Endothelial cell of umbilical vein (primary cell): ENCODE data around the gene HMBS. TPM values are rescaled to one million over a fixed set of nuclear protein-coding genes. Genes with fewer than 3 reads are reported as not detected.

Experiments
- BruUV-seq: library from RNA; stranded (reverse); fragments of 400-500 nt; replicated peaks from 2 replicates; lab custom pipeline; 2021; lab: Mats Ljungman, UMichigan
- CTCF ChIA-PET: fragments of 300-600, 350-600 bp; sonication (Branson Sonifier 250); formaldehyde crosslinking; loops from one replicate; lab custom pipeline; 2021; ENCODE audit warnings: antibody characterized with exemption, inconsistent platforms; lab: Charles Lee
- POLR2A ChIA-PET: fragments of 300-600, 350-600 bp; sonication (Branson Sonifier 250); formaldehyde crosslinking; loops from one replicate; lab custom pipeline; 2021; ENCODE audit warnings: antibody characterized with exemption, inconsistent platforms; lab: Charles Lee
- DNase-seq: peaks from one replicate; pipeline ENCODE4 v3.0.0-alpha.2; 2011; ENCODE audit warnings: low read depth, low spot score
- FAIRE-seq: peaks from 2 replicates; lab custom pipeline; 2011; peaks lifted over from hg19 to GRCh38; lab: Jason Lieb, UNC
- H2AFZ ChIP-seq: 2 replicates; pipeline ENCODE4 v1.6.0; 2012; ENCODE audit warnings: low read depth, low read length, control low read depth, inconsistent platforms
- H3K27ac ChIP-seq: 2 replicates; pipeline ENCODE4 v1.5.1; 2011; ENCODE audit warnings: low read depth, mild to moderate bottlenecking, control low read depth, low read length, moderate library complexity; ENCODE audit not compliant: insufficient read depth
- H3K27me3 ChIP-seq, 2 experiments: 2 replicates each; pipeline versions ENCODE4 v1.6.0 to v1.6.1; 2011; ENCODE audit warnings: low read length in 2 of 2, mixed read lengths in 1 of 2; ENCODE audit not compliant: control insufficient read depth in 2 of 2, insufficient read depth in 2 of 2
- H3K36me3 ChIP-seq, 2 experiments: 2 replicates in 1 of 2; 3 replicates in 1 of 2; pipeline ENCODE4 v1.5.1; 2011; ENCODE audit warnings: low read length in 2 of 2, mild to moderate bottlenecking in 1 of 2, moderate library complexity in 1 of 2; ENCODE audit not compliant: control insufficient read depth in 2 of 2, insufficient read depth in 2 of 2; ENCODE audit errors: extremely low read depth in 1 of 2
- H3K4me1 ChIP-seq: 3 replicates; pipeline ENCODE4 v1.5.1; 2011; ENCODE audit warnings: mild to moderate bottlenecking, low read length; ENCODE audit not compliant: control insufficient read depth, insufficient read depth; ENCODE audit errors: extremely low read depth
- H3K4me2 ChIP-seq: 2 replicates; pipeline ENCODE4 v1.6.1; 2011; ENCODE audit warnings: low read length, control low read depth, mixed read lengths; ENCODE audit not compliant: insufficient read depth
- H3K4me3 ChIP-seq, 3 experiments: fragments of 200-600 bp in 1 of 3; sonication (generic), shearing (Covaris generic) in 1 of 3; replicated peaks in 1 of 3; 2 replicates each; pipeline ENCODE4 v1.5.1; 2011 to 2016; ENCODE audit warnings: control low read depth in 3 of 3, low read length in 3 of 3, mild to moderate bottlenecking in 2 of 3, inconsistent platforms in 1 of 3, low read depth in 1 of 3, moderate library complexity in 1 of 3; ENCODE audit not compliant: insufficient read depth in 1 of 3
- H3K79me2 ChIP-seq: 2 replicates; pipeline ENCODE4 v1.6.0; 2012; ENCODE audit warnings: low read length, inconsistent platforms; ENCODE audit not compliant: control insufficient read depth, insufficient read depth
- H3K9ac ChIP-seq: replicated peaks from 2 replicates; pipeline ENCODE3; 2011; ENCODE audit warnings: low read length, control low read depth; ENCODE audit not compliant: insufficient read depth; ENCODE audit errors: extremely low read depth
- H3K9me1 ChIP-seq: replicated peaks from 3 replicates; pipeline ENCODE4 v1.6.0; 2011; ENCODE audit warnings: mild to moderate bottlenecking, low read length; ENCODE audit not compliant: control insufficient read depth, insufficient read depth; ENCODE audit errors: extremely low read depth
- H3K9me3 ChIP-seq: replicated peaks from 2 replicates; pipeline ENCODE4 v1.5.1; 2012; ENCODE audit warnings: low read length, inconsistent platforms; ENCODE audit not compliant: control insufficient read depth, insufficient read depth
- H4K20me1 ChIP-seq: replicated peaks from 2 replicates; pipeline ENCODE3; 2011; ENCODE audit warnings: mild to moderate bottlenecking, low read length; ENCODE audit not compliant: control insufficient read depth, insufficient read depth; ENCODE audit errors: extremely low read depth
- CTCF ChIP-seq, 2 donors: IDR thresholded peaks; 1 replicate in 1 of 2; 2 replicates in 1 of 2; pipeline ENCODE4 v1.5.1; 2011; ENCODE audit warnings: low read length in 2 of 2, mild to moderate bottlenecking in 2 of 2, moderate library complexity in 2 of 2, control low read depth in 1 of 2, inconsistent platforms in 1 of 2, low read depth in 1 of 2; ENCODE audit not compliant: insufficient read depth in 1 of 2; ENCODE audit errors: extremely low read depth in 1 of 2
- EZH2 ChIP-seq: IDR thresholded peaks from 2 replicates; pipeline ENCODE4 v1.6.1; 2012; ENCODE audit warnings: borderline replicate concordance, low read depth, mild to moderate bottlenecking, moderate library complexity, low read length, inconsistent platforms; ENCODE audit not compliant: severe bottlenecking
- GATA2 ChIP-seq: IDR thresholded peaks from 2 replicates; pipeline ENCODE4 v1.7.0; 2011; ENCODE audit warnings: low read depth, mild to moderate bottlenecking, moderate library complexity, mixed read lengths, low read length; ENCODE audit not compliant: insufficient read length, insufficient read depth
- JUN ChIP-seq: IDR thresholded peaks from 2 replicates; pipeline ENCODE4 v1.6.1; 2011; ENCODE audit warnings: borderline replicate concordance, low read depth; ENCODE audit not compliant: insufficient read length, insufficient read depth
- MAX ChIP-seq: IDR thresholded peaks from 2 replicates; pipeline ENCODE4 v1.6.1; 2011; ENCODE audit not compliant: insufficient read depth, insufficient read length
- MYC ChIP-seq: IDR thresholded peaks from one replicate; pipeline ENCODE4 v1.6.1; 2011; ENCODE audit warnings: mild to moderate bottlenecking, low read depth, low read length
- POLR2A ChIP-seq: IDR thresholded peaks from 2 replicates; pipeline ENCODE4 v1.6.1; 2012; ENCODE audit warnings: low read depth, mild to moderate bottlenecking, control low read depth, low read length
- POLR2AphosphoS5 ChIP-seq: IDR thresholded peaks from 2 replicates; pipeline ENCODE4 v1.6.1; 2012; ENCODE audit warnings: low read depth, mild to moderate bottlenecking, control low read depth, low read length, moderate library complexity; ENCODE audit not compliant: insufficient read depth
- dilution Hi-C: fragments of 300-500 bp; cut with MboI; formaldehyde crosslinking; loops from one replicate; pipeline ENCODE4 v1.15.0; 2019; ENCODE audit warnings: low sequenced_read_pairs; ENCODE audit not compliant: extremely low pct_ligation_motif_present
- intact Hi-C: fragments of 100-400 bp; cut with micrococcal nuclease; formaldehyde crosslinking; loops from one replicate; pipeline ENCODE4 v1.10.0; 2022
- polyA plus RNA-seq, 4 experiments: library from polyadenylated mRNA; depleted of rRNA in 3 of 4; stranded (reverse) in 3 of 4; unstranded in 1 of 4; fragments of >200 nt; gene quantifications; 2 replicates each; pipeline versions ENCODE4 v1.2.1 to v1.2.3, GENCODE V29; 2011 to 2012; ENCODE audit warnings: missing spikeins in 1 of 4
- total RNA-seq: library from RNA; stranded (reverse); gene quantifications from 2 replicates; pipeline ENCODE4 v1.2.3, GENCODE V29; 2021

The HMBS gene
- total and polyA plus RNA-seq, 2 donors (not counting 3 experiments of a cell fraction or from before 2014, with no cell fraction given), result 13.5 to 24.8 TPM

GRCh38 chr11:119048644-119049043 lies 36.0 kb upstream of the HMBS start:
- no peak overlapping the region for H3K4me3 ChIP-seq
- no peaks in the 10 kb centered on the region for H3K79me2 ChIP-seq
- H3K36me3 ChIP-seq, result peaks cover 22 to 70% of the 10 kb centered on the region in 2 experiments
- POLR2A ChIA-PET, result no interaction called here
- no peaks in the 10 kb centered on the region for H3K9me1 ChIP-seq
- H3K4me1 ChIP-seq, result no peaks in the 10 kb centered on the region
- no TSS peak for BruUV-seq
- no peaks in the 10 kb centered on the region for H3K27me3 ChIP-seq
- intact Hi-C loops, result no loop called here
- no peaks in the 10 kb centered on the region for H3K9me3 ChIP-seq
- dilution Hi-C loops, result no loop called here
- no peak overlapping the region for H3K4me2 ChIP-seq
- no peak for FAIRE-seq
- no peak overlapping the region for H3K9ac ChIP-seq
- DNase-seq, result no peak
- no peak overlapping the region for H3K27ac ChIP-seq
- TF ChIP-seq CTCF (IDR thresholded peaks at IDR 0.05; ENCODE audit: extremely low read depth in 1 of 2, insufficient read depth in 1 of 2, low read depth in 1 of 2, low read length in 2 of 2) (no peak), MAX (no peak), GATA2 (no peak), MYC (no peak), POLR2A (no peak), EZH2 (no peak), JUN (no peak), POLR2AphosphoS5 (no peak)
- no peak overlapping the region for H2AFZ ChIP-seq
- CTCF ChIA-PET, result no interaction called here
- no peaks in the 10 kb centered on the region for H4K20me1 ChIP-seq
